H1 (cell line): Measurements from ENCODE around the gene ZCCHC17. TPM values are rescaled to one million over a fixed set of nuclear protein-coding genes. Genes with fewer than 3 reads are reported as not detected.

ENCODE experiments used
- CTCF ChIA-PET: fragments of 300-600 bp; sonication (Branson Sonifier 250); formaldehyde crosslinking; loops from one replicate; lab custom pipeline; 2021; ENCODE audit not compliant: partially characterized antibody; lab: Charles Lee
- POLR2A ChIA-PET: fragments of 300-600 bp; sonication (Branson Sonifier 250); formaldehyde crosslinking; loops from one replicate; lab custom pipeline; 2021; ENCODE audit warnings: inconsistent platforms; ENCODE audit not compliant: partially characterized antibody; lab: Charles Lee
- DNase-seq, 2 experiments: peaks; one replicate each; pipeline versions ENCODE4 v3.0.0 to v3.0.0-alpha.2; 2010 to 2022; ENCODE audit warnings: low spot score in 2 of 2, low read depth in 1 of 2, mixed read lengths in 1 of 2
- FAIRE-seq: peaks from 2 replicates; lab custom pipeline; 2011; peaks lifted over from hg19 to GRCh38; lab: Jason Lieb, UNC
- H2AFZ ChIP-seq: 2 replicates; pipeline ENCODE4 v1.8.1; 2012; ENCODE audit warnings: low read length, inconsistent platforms
- H2AK5ac ChIP-seq: 2 replicates; pipeline ENCODE4 v1.6.1; 2013; ENCODE audit warnings: low read depth, low read length
- H2BK120ac ChIP-seq: replicated peaks from 2 replicates; pipeline ENCODE3; 2013; ENCODE audit warnings: low read depth, low read length, inconsistent platforms
- H2BK12ac ChIP-seq: 2 replicates; pipeline ENCODE4 v1.6.1; 2013; ENCODE audit warnings: low read depth, low read length
- H2BK15ac ChIP-seq: 2 replicates; pipeline ENCODE4 v1.6.1; 2013; ENCODE audit warnings: low read length
- H2BK20ac ChIP-seq: 2 replicates; pipeline ENCODE4 v1.6.1; 2013; ENCODE audit warnings: low read length
- H2BK5ac ChIP-seq: 2 replicates; pipeline ENCODE4 v1.6.1; 2013; ENCODE audit warnings: low read depth, low read length
- H3K14ac ChIP-seq: 2 replicates; pipeline ENCODE4 v1.6.1; 2013; ENCODE audit warnings: inconsistent platforms; ENCODE audit not compliant: insufficient read length
- H3K18ac ChIP-seq: 2 replicates; pipeline ENCODE4 v1.6.1; 2013; ENCODE audit warnings: low read length; ENCODE audit errors: extremely low read depth
- H3K23ac ChIP-seq: 2 replicates; pipeline ENCODE4 v1.6.1; 2013; ENCODE audit warnings: inconsistent platforms; ENCODE audit not compliant: insufficient read length
- H3K23me2 ChIP-seq: 2 replicates; pipeline ENCODE4 v1.6.1; 2013; ENCODE audit warnings: low read depth, low read length
- H3K27ac ChIP-seq: 2 replicates; pipeline ENCODE4 v1.6.1; 2011; ENCODE audit warnings: low read depth, low read length, inconsistent platforms
- H3K27me3 ChIP-seq, 4 experiments: replicated peaks in 1 of 4; 1 replicate in 1 of 4; 2 replicates in 3 of 4; pipeline versions ENCODE4 v1.6.1 to v1.8.1; 2011 to 2013; ENCODE audit warnings: low read length in 3 of 4, mild to moderate bottlenecking in 3 of 4, inconsistent platforms in 2 of 4, mixed read lengths in 2 of 4, moderate library complexity in 1 of 4; ENCODE audit not compliant: control insufficient read depth in 3 of 4, insufficient read depth in 3 of 4; ENCODE audit errors: extremely low read depth in 1 of 4
- H3K36me3 ChIP-seq, 4 experiments: 2 replicates each; pipeline versions ENCODE4 v1.6.1 to v1.8.1; 2011 to 2013; ENCODE audit warnings: mild to moderate bottlenecking in 4 of 4, low read length in 3 of 4, moderate library complexity in 2 of 4, control low read depth in 1 of 4, inconsistent platforms in 1 of 4; ENCODE audit not compliant: insufficient read depth in 4 of 4, control insufficient read depth in 2 of 4
- H3K4ac ChIP-seq: replicated peaks from 2 replicates; pipeline ENCODE3; 2013; ENCODE audit warnings: low read length, low read depth, mixed read lengths, inconsistent platforms; ENCODE audit not compliant: insufficient read length
- H3K4me1 ChIP-seq, 4 experiments: replicated peaks in 1 of 4; 1 replicate in 1 of 4; 2 replicates in 3 of 4; pipeline versions ENCODE4 v1.6.1 to v1.8.1; 2011 to 2013; ENCODE audit warnings: low read length in 3 of 4, inconsistent platforms in 2 of 4, mixed read lengths in 1 of 4; ENCODE audit not compliant: insufficient read depth in 4 of 4, control insufficient read depth in 3 of 4
- H3K4me2 ChIP-seq, 2 experiments: 2 replicates each; pipeline versions ENCODE4 v1.6.1 to v1.8.1; 2011 to 2013; ENCODE audit warnings: low read depth in 2 of 2, low read length in 2 of 2, control low read depth in 1 of 2, inconsistent platforms in 1 of 2, mild to moderate bottlenecking in 1 of 2; ENCODE audit not compliant: insufficient read depth in 1 of 2
- H3K4me3 ChIP-seq, 4 experiments: fragments of 200-600, 300-600 bp in 1 of 4; sonication (generic), shearing (Covaris generic), sonication (Bioruptor Twin) in 1 of 4; 2 replicates each; pipeline versions ENCODE4 v1.5.1 to v1.8.1; 2011 to 2016; ENCODE audit warnings: low read length in 4 of 4, low read depth in 3 of 4, control low read depth in 2 of 4, inconsistent platforms in 2 of 4, mild to moderate bottlenecking in 2 of 4, mixed read lengths in 1 of 4, moderate library complexity in 1 of 4; ENCODE audit not compliant: insufficient read depth in 2 of 4; ENCODE audit errors: extremely low read depth in 1 of 4
- H3K56ac ChIP-seq: replicated peaks from 2 replicates; pipeline ENCODE3; 2013; ENCODE audit warnings: low read depth, mild to moderate bottlenecking, mixed read lengths, low read length, inconsistent platforms; ENCODE audit not compliant: insufficient read length
- H3K79me1 ChIP-seq: 2 replicates; pipeline ENCODE4 v1.6.1; 2013; ENCODE audit warnings: low read depth, low read length, control low read depth
- H3K79me2 ChIP-seq, 2 experiments: 2 replicates each; pipeline versions ENCODE4 v1.6.1 to v1.8.1; 2012 to 2013; ENCODE audit warnings: low read length in 2 of 2, mild to moderate bottlenecking in 2 of 2, inconsistent platforms in 1 of 2; ENCODE audit not compliant: insufficient read depth in 2 of 2, control insufficient read depth in 1 of 2
- H3K9ac ChIP-seq, 4 experiments: replicated peaks in 1 of 4; 1 replicate in 1 of 4; 2 replicates in 3 of 4; pipeline versions ENCODE4 v1.6.1 to v1.8.1; 2011 to 2013; ENCODE audit warnings: low read depth in 3 of 4, low read length in 3 of 4, control low read depth in 2 of 4, mild to moderate bottlenecking in 2 of 4, moderate library complexity in 2 of 4, inconsistent platforms in 1 of 4; ENCODE audit errors: extremely low read depth in 1 of 4
- H3K9me3 ChIP-seq, 2 experiments: 2 replicates each; pipeline versions ENCODE4 v1.6.1 to v1.8.1; 2012 to 2013; ENCODE audit warnings: mild to moderate bottlenecking in 2 of 2, moderate library complexity in 2 of 2, control low read depth in 1 of 2, inconsistent platforms in 1 of 2, low read depth in 1 of 2, low read length in 1 of 2, mixed read lengths in 1 of 2; ENCODE audit not compliant: insufficient read depth in 2 of 2
- H4K20me1 ChIP-seq, 2 experiments: replicated peaks in 1 of 2; 2 replicates each; pipeline versions ENCODE3 to v1.8.1; 2011 to 2013; ENCODE audit warnings: inconsistent platforms in 2 of 2, low read length in 2 of 2, mild to moderate bottlenecking in 1 of 2; ENCODE audit not compliant: insufficient read depth in 2 of 2, control insufficient read depth in 1 of 2
- H4K5ac ChIP-seq: 2 replicates; pipeline ENCODE4 v1.6.1; 2013; ENCODE audit warnings: low read length, low read depth, mixed read lengths, inconsistent platforms; ENCODE audit not compliant: insufficient read length
- H4K8ac ChIP-seq: 2 replicates; pipeline ENCODE4 v1.8.0; 2013; ENCODE audit warnings: mild to moderate bottlenecking, moderate library complexity, low read length, inconsistent platforms; ENCODE audit not compliant: insufficient read depth; ENCODE audit errors: extremely low read depth
- H4K91ac ChIP-seq: replicated peaks from 2 replicates; pipeline ENCODE3; 2013; ENCODE audit warnings: low read length, mixed read lengths, inconsistent platforms; ENCODE audit not compliant: insufficient read length
- BCL11A ChIP-seq, 2 experiments: IDR thresholded peaks; one replicate each; pipeline ENCODE4 v1.6.1; 2011; ENCODE audit warnings: low read depth in 2 of 2, low read length in 2 of 2, mild to moderate bottlenecking in 2 of 2
- CEBPB ChIP-seq: IDR thresholded peaks from 2 replicates; pipeline ENCODE4 v1.6.1; 2012; ENCODE audit warnings: low read depth, low read length
- EGR1 ChIP-seq: IDR thresholded peaks from 2 replicates; pipeline ENCODE4 v1.6.1; 2011; ENCODE audit warnings: low read depth, low read length, borderline replicate concordance
- EP300 ChIP-seq, 2 experiments: IDR thresholded peaks; 1 replicate in 1 of 2; 2 replicates in 1 of 2; pipeline ENCODE4 v1.6.1; 2011 to 2012; ENCODE audit warnings: low read depth in 2 of 2, low read length in 2 of 2, mild to moderate bottlenecking in 2 of 2, borderline replicate concordance in 1 of 2, inconsistent platforms in 1 of 2, moderate library complexity in 1 of 2
- PHF8 ChIP-seq: fragments of 200-600 bp; sonication (generic); conservative IDR thresholded peaks from 2 replicates; pipeline ENCODE4 v1.7.1; 2012; ENCODE audit warnings: low read depth, mild to moderate bottlenecking, inconsistent platforms, low read length, moderate library complexity
- POU5F1 ChIP-seq: IDR thresholded peaks from 2 replicates; pipeline ENCODE4 v1.6.1; 2011; ENCODE audit warnings: low read depth, mild to moderate bottlenecking, low read length, moderate library complexity
- RFX5 ChIP-seq: IDR thresholded peaks from 2 replicates; pipeline ENCODE4 v1.6.1; 2011; ENCODE audit warnings: low read depth, low read length, improper control_type of control experiment, borderline replicate concordance
- SP2 ChIP-seq: IDR thresholded peaks from 2 replicates; pipeline ENCODE4 v1.6.1; 2012; ENCODE audit warnings: mild to moderate bottlenecking, low read length, inconsistent platforms
- SUZ12 ChIP-seq: fragments of 200-600 bp; sonication (generic); IDR thresholded peaks from 2 replicates; pipeline ENCODE4 v1.6.1; 2012; ENCODE audit warnings: mild to moderate bottlenecking, inconsistent platforms, low read length, moderate library complexity, mixed read lengths
- USF2 ChIP-seq: IDR thresholded peaks from 2 replicates; pipeline ENCODE4 v1.6.1; 2011; ENCODE audit warnings: low read length, improper control_type of control experiment
- WGBS, 2 experiments: shearing (Covaris generic) in 1 of 2; methylation state at CpG; one replicate each; pipeline versions ENCODE4 v1.1.6 to v1.1.7; 2013 to 2015; ENCODE audit warnings: low lambda C conversion rate in 2 of 2, mixed read lengths in 2 of 2, inconsistent platforms in 1 of 2, low coverage in 1 of 2, missing lambda C conversion rate in 1 of 2; ENCODE audit not compliant: insufficient replicate concordance in 2 of 2, insufficient coverage in 1 of 2, insufficient read length in 1 of 2; ENCODE audit errors: extremely low coverage in 1 of 2, missing lambda C conversion rate in 1 of 2; 5-methylcytosine and 5-hydroxymethylcytosine counted together
- polyA plus RNA-seq, 7 experiments: library from polyadenylated mRNA; depleted of rRNA in 3 of 7; stranded (reverse) in 5 of 7; unstranded in 2 of 7; fragments of >200 nt in 5 of 7; fragments of 200-250 nt in 2 of 7; gene quantifications; 1 replicate in 5 of 7; 2 replicates in 1 of 7; 4 replicates in 1 of 7; pipeline versions ENCODE4 v1.2.1 to v1.2.3, GENCODE V29; 2011 to 2013; ENCODE audit warnings: missing spikeins in 2 of 7, mixed read lengths in 2 of 7
- total RNA-seq: library from RNA; stranded (reverse); fragmentation: NEBNext Ultra II Directional; extraction: Animal tissue kit (Norgen Biotek cat#: 25700); gene quantifications from 2 replicates; pipeline ENCODE4 v1.2.1, GENCODE V29; 2021
- TF ChIP-seq, protein P1 (sequence below): IDR thresholded peaks from 2 replicates; pipeline ENCODE4 v1.6.1; 2012; ENCODE audit warnings: inconsistent platforms
- TF ChIP-seq, protein P2 (sequence below): IDR thresholded peaks from 2 replicates; pipeline ENCODE4 v1.6.1; 2011; ENCODE audit warnings: low read depth, mild to moderate bottlenecking, low read length; ENCODE audit not compliant: insufficient read depth

The ZCCHC17 gene
- total and polyA plus RNA-seq, 2 of the 8 experiments (the other 6 are each of a cell fraction or from before 2014, with no cell fraction given), result 51.6 to 59.3 TPM

GRCh38 chr1:31263408-31263807, 33.4 kb upstream of the ZCCHC17 start:
- Histone ChIP-seq H2BK5ac (no peak overlapping the region), H3K27me3 (no peaks in the 10 kb centered on the region), H3K9ac (no peak overlapping the region), H4K5ac (no peak overlapping the region), H3K23me2 (no peaks in the 10 kb centered on the region), H3K23ac (no peak overlapping the region), H3K14ac (no peak overlapping the region), H3K18ac (no peak overlapping the region), H3K9me3 (no peaks in the 10 kb centered on the region), H3K27ac (no peak overlapping the region), H4K91ac (no peak overlapping the region), H2BK12ac (no peak overlapping the region), H3K79me1 (no peaks in the 10 kb centered on the region), H3K79me2 (no peaks in the 10 kb centered on the region), H4K20me1 (peaks cover 0 to 6% of the 10 kb centered on the region in 2 experiments), H3K4me1 (no peaks in the 10 kb centered on the region), H2AK5ac (no peak overlapping the region), H3K4me3 (no peak overlapping the region), H2AFZ (no peak overlapping the region), H3K4me2 (no peak overlapping the region), H2BK15ac (no peak overlapping the region), H3K4ac (no peak overlapping the region), H2BK120ac (no peak overlapping the region), H4K8ac (no peak overlapping the region), H3K56ac (no peak overlapping the region), H3K36me3 (peaks cover 28 to 89% (median 62%) of the 10 kb centered on the region in 4 experiments), H2BK20ac (no peak overlapping the region)
- DNase-seq (no peak), FAIRE-seq (no peak)
- CTCF ChIA-PET, result interaction anchor here (0.6 to 9.4 kb wide), 5 partner anchors 9 to 425 kb away, joined by 3 to 113 read pairs (median 4); no protein-coding TSS in a partner anchor
- 96% methylated on average over 3 of the region's 3 CpGs; no CpG with 5 or more reads in 1 of the 2 experiments for WGBS, 2 experiments
- POLR2A ChIA-PET, result interaction anchor here (1.1 to 1.3 kb wide), 7 partner anchors 8 to 32 kb away, joined by 3 to 7 read pairs (median 3); no protein-coding TSS in a partner anchor
- TF ChIP-seq SP2 (no peak), RFX5 (no peak), BCL11A (IDR thresholded peaks at IDR 0.05; ENCODE audit: low read depth in 2 of 2, low read length in 2 of 2) (no peak), PHF8 (no peak), CEBPB (no peak), POU5F1 (no peak), EP300 (IDR thresholded peaks at IDR 0.05; ENCODE audit: borderline replicate concordance in 1 of 2, low read depth in 2 of 2, low read length in 2 of 2) (no peak), EGR1 (no peak), USF2 (no peak), SUZ12 (no peak)
- TF ChIP-seq, protein P1, sequence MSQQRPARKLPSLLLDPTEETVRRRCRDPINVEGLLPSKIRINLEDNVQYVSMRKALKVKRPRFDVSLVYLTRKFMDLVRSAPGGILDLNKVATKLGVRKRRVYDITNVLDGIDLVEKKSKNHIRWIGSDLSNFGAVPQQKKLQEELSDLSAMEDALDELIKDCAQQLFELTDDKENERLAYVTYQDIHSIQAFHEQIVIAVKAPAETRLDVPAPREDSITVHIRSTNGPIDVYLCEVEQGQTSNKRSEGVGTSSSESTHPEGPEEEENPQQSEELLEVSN, result no peak
- TF ChIP-seq, protein P2, sequence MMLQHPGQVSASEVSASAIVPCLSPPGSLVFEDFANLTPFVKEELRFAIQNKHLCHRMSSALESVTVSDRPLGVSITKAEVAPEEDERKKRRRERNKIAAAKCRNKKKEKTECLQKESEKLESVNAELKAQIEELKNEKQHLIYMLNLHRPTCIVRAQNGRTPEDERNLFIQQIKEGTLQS, result no peak
